ENCODE measurements around the gene RPS6KA6. TPM values are rescaled to one million over a fixed set of nuclear protein-coding genes. Genes with fewer than 3 reads are reported as not detected.

The RPS6KA6 gene
- total RNA-seq, 4 donors from 2014 or later, result 0.05 to 0.40 (median 0.20) TPM

- H3K9me3 ChIP-seq, result no peaks in the 10 kb centered on the region
- H3K27me3 ChIP-seq, result no peaks in the 10 kb centered on the region
- intact Hi-C loops (cut with DNase I; ENCODE audit: low total_unique reads) (no loop called here), in situ Hi-C loops (cut with MboI; ENCODE audit: low sequenced_read_pairs in 4 of 4) (no loop called here)
- TF ChIP-seq POLR2A (IDR thresholded peaks at IDR 0.05) (no peak), CTCF (IDR thresholded peaks at IDR 0.05 in 4 of 5, conservative IDR thresholded peaks at IDR 0.05 in 1 of 5) (no peak)
- DNase-seq (no peak), ATAC-seq (no peak)
- no peak overlapping the region for H3K4me3 ChIP-seq
- H3K27ac ChIP-seq, result no peak overlapping the region
- no peaks in the 10 kb centered on the region for H3K36me3 ChIP-seq
- H3K4me1 ChIP-seq, result no peaks in the 10 kb centered on the region
Observed at GRCh38 chrX:84162401-84162800, 25.6 kb downstream of the RPS6KA6 start.

GRCh38 chrX:84161641-84162040, 26.4 kb downstream of the RPS6KA6 start:
- in situ Hi-C loops (cut with MboI; ENCODE audit: low sequenced_read_pairs in 4 of 4) (no loop called here), intact Hi-C loops (cut with DNase I; ENCODE audit: low total_unique reads) (no loop called here)
- no peaks in the 10 kb centered on the region for H3K4me1 ChIP-seq
- H3K27ac ChIP-seq, result no peak overlapping the region
- DNase-seq (no peak), ATAC-seq (no peak)
- H3K9me3 ChIP-seq, result no peaks in the 10 kb centered on the region
- H3K4me3 ChIP-seq, result no peak overlapping the region
- no peaks in the 10 kb centered on the region for H3K27me3 ChIP-seq
- no peak for TF ChIP-seq CTCF (IDR thresholded peaks at IDR 0.05 in 4 of 5, conservative IDR thresholded peaks at IDR 0.05 in 1 of 5)
- no peak for TF ChIP-seq POLR2A (IDR thresholded peaks at IDR 0.05)
- no peaks in the 10 kb centered on the region for H3K36me3 ChIP-seq

GRCh38 chrX:84160736-84161135, 27.3 kb downstream of the RPS6KA6 start:
- no peak for ATAC-seq
- no peak for DNase-seq
- Histone ChIP-seq H3K9me3 (no peaks in the 10 kb centered on the region), H3K4me3 (no peak overlapping the region), H3K4me1 (no peaks in the 10 kb centered on the region), H3K27ac (no peak overlapping the region), H3K27me3 (no peaks in the 10 kb centered on the region), H3K36me3 (no peaks in the 10 kb centered on the region)
- intact Hi-C loops (cut with DNase I; ENCODE audit: low total_unique reads) (no loop called here), in situ Hi-C loops (cut with MboI; ENCODE audit: low sequenced_read_pairs in 4 of 4) (no loop called here)
- TF ChIP-seq POLR2A (IDR thresholded peaks at IDR 0.05), result no peak
- no peak for TF ChIP-seq CTCF (IDR thresholded peaks at IDR 0.05 in 4 of 5, conservative IDR thresholded peaks at IDR 0.05 in 1 of 5)

- H3K4me3 ChIP-seq, result no peak overlapping the region
- H3K36me3 ChIP-seq, result no peaks in the 10 kb centered on the region
- H3K4me1 ChIP-seq, result no peaks in the 10 kb centered on the region
- TF ChIP-seq CTCF (IDR thresholded peaks at IDR 0.05 in 4 of 5, conservative IDR thresholded peaks at IDR 0.05 in 1 of 5), result no peak
- no peak for TF ChIP-seq POLR2A (IDR thresholded peaks at IDR 0.05)
- intact Hi-C loops (cut with DNase I; ENCODE audit: low total_unique reads), result no loop called here
- H3K27ac ChIP-seq, result no peak overlapping the region
- ATAC-seq (no peak), DNase-seq (no peak)
- no peaks in the 10 kb centered on the region for H3K27me3 ChIP-seq
- no peaks in the 10 kb centered on the region for H3K9me3 ChIP-seq
- in situ Hi-C loops (cut with MboI; ENCODE audit: low sequenced_read_pairs in 4 of 4), result no loop called here
Observed at GRCh38 chrX:84156821-84157220, 31.2 kb downstream of the RPS6KA6 start.

GRCh38 chrX:84155938-84156337, 32.1 kb downstream of the RPS6KA6 start:
- Histone ChIP-seq H3K4me3 (no peak overlapping the region), H3K4me1 (no peaks in the 10 kb centered on the region), H3K36me3 (no peaks in the 10 kb centered on the region), H3K9me3 (no peaks in the 10 kb centered on the region), H3K27me3 (no peaks in the 10 kb centered on the region), H3K27ac (no peak overlapping the region)
- no peak for DNase-seq
- in situ Hi-C loops (cut with MboI; ENCODE audit: low sequenced_read_pairs in 4 of 4) (no loop called here), intact Hi-C loops (cut with DNase I; ENCODE audit: low total_unique reads) (no loop called here)
- TF ChIP-seq POLR2A (IDR thresholded peaks at IDR 0.05) (no peak), CTCF (IDR thresholded peaks at IDR 0.05 in 4 of 5, conservative IDR thresholded peaks at IDR 0.05 in 1 of 5) (no peak)
- ATAC-seq, result no peak

Measured in gastrocnemius medialis (tissue), 4 donors.